Left kidney (tissue), 2 donors: Measurements from ENCODE around the gene WDR48. TPM values are rescaled to one million over a fixed set of nuclear protein-coding genes. Genes with fewer than 3 reads are reported as not detected.
"Not testable (repeated sequence)": the region's sequence is repeated elsewhere in the genome, so short reads cannot be mapped to it uniquely, and the experiment has no call there.

Experiments
- DNase-seq: peaks from one replicate; pipeline ENCODE4 v3.0.0-alpha.2; 2013
- polyA plus RNA-seq: library from polyadenylated mRNA; unstranded; fragments of 120-200 nt; gene quantifications from one replicate; pipeline ENCODE4 v1.2.1, GENCODE V29; 2013; ENCODE audit not compliant: insufficient read length

The WDR48 gene
- polyA plus RNA-seq, 1 donor: 117 TPM

DNA sequence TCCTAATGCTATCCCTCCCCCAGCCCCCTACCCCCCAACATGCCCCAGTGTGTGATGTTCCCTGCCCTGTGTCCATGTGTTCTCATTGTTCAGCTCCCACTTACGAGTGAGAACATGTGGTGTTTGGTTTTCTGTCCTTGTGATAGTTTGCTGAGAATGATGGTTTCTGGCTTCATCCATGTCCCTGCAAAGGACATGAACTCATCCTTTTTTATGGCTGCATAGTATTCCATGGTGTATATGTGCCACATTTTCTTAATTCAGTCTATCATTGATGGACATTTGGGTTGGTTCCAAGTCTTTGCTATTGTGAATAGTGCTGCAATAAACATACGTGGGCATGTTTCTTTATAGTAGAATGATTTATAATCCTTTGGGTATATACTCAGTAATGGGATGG is 9.4 kb downstream of the WDR48 start:
- not testable (repeated sequence) for DNase-seq

DNA sequence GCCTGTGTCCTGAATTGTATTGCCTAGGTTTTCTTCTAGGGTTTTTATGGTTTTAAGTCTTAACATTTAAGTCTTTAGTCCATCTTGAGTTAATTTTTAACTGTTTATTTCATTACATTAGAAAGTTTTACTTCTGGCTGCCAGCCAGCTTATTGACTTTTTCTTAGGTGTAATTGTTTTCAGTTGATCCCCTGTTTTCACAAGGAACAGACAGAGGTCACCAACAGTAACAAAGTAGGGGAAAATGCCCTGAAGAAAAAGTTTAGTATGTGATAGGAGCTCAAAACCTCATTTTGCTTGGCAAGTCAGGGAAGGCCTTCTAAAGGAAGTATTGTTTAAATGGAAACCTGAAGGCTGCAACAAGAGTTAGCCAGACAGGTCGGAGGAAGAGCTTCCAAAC is 10.4 kb downstream of the WDR48 start:
- DNase-seq: no peak

DNA sequence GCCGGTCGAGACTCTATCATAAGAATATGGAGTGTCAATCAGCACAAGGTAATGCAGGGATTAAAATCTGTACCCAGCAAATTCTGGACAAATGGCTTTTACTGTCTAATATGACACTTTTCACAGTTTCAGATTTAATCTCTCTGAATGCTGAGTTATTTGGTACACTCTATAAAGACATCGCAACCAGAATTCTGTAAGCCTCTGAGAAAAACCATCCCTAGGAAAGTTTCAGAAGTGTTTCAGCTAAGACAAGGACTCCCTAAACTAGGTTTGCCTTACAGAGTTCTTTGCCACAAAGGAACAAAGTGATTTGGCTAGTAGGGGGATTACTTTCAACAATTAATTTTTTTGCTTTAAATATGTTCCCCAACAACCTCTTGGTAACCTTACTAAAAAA is 11.3 kb downstream of the WDR48 start:
- DNase-seq: no peak

DNA sequence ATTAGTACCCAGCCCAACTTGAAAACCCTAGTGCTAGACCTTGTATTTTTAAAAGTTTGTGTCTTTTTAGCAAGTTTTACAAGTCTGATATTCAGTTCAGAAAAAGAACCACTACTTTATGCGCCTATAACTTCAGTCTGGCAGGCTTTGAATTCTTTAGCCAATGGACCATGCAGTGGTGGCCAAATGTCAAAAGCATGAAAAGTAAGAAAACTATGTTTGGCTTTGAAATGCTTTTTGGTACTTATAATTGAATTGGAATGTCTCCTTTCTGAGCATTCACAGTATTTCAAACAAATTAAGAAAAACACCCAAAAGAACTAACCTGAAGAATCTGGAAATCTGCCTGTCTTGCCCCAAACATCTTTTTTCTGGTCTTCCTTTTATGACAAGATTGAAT is 12.8 kb downstream of the WDR48 start:
- no peak for DNase-seq

DNA sequence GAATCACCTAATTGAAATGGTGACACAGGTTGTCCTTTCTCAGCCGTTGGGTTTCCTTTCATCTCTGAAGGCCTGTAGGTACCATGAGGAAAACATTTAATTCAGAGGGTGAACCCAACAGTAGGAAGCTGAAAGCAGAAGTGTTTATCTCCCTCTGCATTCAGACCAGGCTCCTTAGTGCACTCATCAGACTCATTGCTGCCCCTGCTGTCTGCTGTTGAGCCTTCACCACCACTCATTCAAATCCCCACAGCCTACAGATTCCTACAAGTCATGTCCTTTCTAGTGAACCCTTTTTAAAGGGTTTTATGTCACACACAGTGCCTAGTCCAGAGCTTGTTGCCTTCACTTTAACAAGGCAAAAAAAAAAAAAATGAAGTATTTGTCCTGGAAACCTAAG is 13.4 kb downstream of the WDR48 start:
- no peak for DNase-seq

DNA sequence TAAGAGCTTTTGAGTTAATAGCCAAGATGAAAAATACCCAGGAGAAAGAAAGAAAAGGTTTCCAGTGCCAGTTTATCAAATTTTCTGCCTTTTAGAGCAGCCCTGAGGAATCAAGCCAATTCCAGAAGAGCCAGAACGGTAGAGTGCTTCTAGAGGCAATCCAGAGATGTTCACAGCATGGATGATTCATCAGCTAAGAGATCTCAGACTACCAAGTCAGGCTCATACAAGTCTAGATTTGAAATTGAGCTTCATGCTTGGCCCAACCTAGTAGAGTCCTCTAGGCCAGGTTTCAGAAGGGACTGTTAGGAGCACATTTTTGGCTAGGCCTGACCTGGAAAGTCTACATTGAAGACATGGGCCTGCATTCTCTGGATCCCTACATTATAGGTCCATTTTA is 15.5 kb downstream of the WDR48 start:
- no peak for DNase-seq

DNA sequence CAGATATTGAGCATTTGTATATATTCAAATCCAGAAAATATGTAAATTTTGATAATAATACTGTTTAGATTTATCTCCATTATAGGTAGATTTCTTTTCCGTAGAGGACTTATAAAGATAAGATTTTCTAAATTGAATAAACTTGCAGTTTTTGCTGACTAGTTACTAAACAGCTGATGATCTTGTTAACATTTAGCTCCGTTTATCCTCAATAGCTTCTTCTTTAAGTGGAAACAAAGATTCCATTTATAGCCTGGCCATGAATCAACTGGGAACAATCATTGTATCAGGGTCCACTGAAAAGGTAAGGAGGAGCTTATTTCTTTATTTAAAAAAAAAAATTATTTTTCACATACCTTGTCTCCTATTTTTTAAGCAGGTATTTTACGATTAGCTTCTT is 16.7 kb downstream of the WDR48 start:
- no peak for DNase-seq

DNA sequence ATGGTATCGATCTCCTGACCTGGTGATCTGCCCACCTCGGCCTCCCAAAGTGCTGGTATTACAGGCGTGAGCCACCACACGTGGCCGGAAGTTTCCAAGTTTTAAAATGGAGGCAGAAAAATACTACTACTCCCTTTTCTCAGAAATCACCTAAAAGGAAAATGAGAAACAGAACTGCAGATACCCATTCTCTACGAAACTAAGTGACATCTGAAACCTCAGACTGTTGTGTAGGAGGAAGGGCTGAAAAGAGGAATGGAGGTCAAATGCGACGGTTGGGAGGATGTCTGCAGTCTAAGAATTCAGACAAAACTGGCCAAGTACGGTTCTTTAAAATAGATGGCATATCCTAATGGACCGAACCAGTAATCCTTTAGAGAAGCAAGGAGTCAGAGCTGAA is 24.1 kb downstream of the WDR48 start:
- no peak for DNase-seq

DNA sequence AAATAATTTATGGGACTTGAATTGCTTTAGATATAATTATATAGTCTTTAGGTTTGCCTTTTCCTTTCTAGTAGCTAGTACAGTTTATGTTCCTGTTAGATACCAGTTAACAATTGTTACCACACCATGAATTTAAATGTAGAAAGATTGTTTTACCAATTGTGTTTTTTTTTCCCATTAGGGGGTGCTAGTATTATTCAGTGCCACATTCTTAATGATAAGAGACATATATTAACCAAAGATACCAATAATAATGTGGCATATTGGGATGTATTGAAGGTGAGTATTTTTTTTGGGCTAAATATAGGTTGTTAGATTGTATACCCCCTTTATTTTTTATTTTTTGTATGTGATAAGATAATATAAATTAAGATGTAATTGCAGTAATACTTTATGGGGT is 27.7 kb downstream of the WDR48 start:
- DNase-seq: no peak

DNA sequence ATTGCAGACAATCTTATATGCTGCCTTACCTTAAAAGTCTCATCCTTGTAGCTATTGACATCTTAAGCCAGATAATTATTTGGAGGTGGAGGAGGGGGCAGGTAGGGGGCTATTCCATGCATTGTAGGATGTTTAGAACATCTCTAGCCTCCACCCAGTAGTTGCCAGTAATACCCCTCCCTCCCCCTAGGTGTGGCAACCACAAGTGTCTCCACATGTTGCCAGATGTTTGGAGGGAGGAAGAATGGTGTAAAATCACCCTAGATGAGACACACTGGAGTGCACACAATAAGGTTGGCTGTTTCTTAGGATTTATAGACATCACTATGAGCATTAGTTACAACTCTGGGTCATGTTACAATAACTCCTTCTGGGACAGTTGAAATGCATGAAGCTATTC is 28.2 kb downstream of the WDR48 start:
- no peak for DNase-seq

DNA sequence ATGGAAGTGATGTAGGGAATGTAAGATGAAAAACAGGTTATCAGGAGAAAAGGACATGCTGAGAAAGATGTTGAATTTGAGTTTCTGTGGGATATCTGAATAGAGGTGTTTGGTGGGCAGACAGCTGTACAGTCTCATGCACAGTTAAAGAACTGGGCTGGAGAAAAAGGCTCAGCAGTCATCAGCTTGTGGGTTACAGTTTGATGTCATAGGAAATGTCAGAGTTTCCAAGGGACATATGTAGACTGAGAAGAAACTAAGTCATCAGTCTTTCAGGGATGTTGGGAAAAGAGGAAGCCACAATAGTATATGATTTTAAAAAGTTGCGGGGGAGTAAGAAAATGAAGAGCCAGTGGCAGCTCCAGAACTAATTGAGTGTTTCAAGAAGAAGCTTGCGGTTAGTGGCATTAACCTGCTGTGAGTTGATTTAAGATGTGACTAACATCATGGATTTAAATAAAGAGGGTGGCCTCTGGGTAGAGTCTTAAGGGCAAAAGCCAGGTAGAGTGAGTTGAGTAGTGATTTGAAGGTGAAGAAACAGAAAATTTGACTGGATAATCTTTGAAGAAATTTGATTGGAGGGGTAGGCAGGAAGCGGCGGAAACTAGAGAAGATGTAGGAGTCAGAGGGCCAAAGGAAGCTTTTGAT is 31.0 kb downstream of the WDR48 start:
- DNase-seq: no peak

DNA sequence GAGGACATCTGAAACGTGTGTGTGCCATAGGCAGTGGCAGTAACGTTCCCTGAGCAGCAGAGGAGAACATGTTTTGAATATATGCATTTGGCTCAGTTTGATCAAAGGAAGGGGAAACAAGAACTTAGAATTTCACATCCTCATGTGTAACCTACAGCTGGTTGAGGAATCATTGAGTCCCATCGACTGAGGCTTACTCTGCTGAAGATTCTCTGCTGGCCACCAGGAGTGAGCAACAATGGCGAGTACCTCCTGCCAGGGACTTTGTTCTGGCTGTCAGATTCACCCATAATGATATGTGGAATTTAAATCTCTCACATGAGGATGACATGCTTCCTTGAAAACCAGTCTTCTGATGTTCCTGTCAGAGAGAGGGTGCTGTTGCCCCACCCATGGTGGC is 34.3 kb downstream of the WDR48 start:
- DNase-seq: no peak

DNA sequence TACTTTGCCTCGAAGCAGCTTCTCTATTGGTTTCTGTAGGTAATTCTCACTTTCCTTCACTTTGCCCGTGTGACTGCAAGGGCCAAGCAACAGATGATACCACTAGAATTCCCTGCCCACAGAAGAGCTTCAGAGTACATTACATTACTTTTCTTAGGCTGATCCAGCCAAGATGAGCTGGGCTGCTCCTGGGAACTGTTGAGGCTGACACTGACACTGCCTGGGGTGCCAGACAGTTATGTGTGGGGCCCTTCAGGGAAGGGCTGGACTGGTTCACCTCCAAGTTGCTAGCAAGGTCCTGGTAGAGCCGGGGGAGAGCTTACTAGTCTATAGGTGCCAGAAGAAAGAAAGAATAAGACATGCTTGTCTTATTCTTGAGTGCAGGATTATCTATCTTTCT is 36.6 kb downstream of the WDR48 start:
- no peak for DNase-seq

DNA sequence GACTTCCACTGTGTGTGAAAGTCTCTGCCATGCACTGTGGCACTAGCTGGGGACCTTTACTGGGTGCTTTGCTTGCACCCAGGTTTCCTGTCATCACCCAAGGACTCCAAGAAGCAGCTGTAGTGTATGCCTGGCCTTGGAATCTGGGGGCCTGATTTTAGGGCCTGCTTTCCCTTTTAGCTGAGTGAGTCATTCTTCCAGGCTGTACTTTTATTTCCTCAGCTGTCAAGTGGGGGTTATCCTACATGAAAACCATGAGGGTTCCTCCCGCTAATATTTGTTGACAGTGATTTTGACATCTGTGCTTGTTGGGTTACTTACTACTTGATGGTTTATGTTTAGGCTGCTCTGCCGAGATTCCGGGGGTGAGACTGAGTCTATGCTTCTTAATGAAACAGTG is 37.1 kb downstream of the WDR48 start:
- no peak for DNase-seq

DNA sequence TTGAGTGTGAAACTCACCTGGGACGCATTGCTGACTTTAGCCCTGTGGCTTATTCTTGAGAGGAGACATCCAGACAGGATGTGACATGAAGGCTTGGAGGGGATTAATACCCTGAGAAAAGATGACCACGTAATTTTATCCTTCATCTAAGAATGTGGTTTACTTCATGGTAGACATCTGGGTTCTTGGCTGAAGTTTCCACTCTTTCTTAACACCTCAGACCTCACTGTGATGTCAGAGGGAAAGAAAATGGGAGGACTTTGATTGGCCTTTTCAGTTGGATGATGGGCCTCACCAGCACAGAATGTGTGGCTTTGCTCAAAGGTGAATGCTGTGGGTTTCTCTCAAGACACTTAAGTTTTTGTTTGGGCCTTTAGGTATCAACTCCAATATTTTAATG is 39.1 kb downstream of the WDR48 start:
- no peak for DNase-seq

DNA sequence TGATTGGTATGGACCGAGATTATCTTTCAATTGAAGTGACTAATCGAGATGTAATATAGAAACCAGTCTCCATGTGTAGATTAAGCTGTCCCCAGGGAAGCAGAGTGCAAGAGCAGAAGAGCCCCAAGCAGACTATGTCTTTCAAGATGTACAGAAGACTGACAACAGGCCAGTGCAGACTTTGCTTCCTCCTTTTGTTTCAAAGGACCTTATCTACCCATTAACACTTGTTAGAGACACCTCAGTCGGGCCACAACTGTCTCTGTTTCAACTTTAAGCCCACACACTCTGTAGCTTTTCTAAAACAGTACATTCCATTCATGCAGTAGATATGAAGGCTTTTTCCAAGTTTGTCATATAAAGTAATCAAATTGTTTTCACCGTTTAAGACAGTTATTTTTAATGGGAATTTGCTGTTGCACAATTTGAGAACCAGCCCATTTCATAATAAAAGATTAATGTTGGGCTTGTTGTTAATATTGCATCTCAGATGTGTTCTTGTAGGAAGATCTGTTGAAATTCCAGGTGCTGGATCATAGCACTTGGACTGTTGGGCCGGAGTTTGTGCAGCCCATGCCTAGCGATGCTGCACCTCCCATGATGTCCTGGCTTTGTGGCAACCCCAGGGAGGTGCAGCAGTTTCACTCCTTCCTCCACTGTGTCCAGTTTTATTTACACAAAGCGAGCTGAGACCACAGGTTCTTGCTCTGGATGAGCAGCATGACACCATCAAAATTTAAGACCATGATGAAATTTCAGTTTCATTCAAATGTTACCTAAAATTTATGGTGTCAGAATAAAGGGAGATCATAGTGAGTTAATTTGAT is 43.2 kb downstream of the WDR48 start:
- DNase-seq: no peak

DNA sequence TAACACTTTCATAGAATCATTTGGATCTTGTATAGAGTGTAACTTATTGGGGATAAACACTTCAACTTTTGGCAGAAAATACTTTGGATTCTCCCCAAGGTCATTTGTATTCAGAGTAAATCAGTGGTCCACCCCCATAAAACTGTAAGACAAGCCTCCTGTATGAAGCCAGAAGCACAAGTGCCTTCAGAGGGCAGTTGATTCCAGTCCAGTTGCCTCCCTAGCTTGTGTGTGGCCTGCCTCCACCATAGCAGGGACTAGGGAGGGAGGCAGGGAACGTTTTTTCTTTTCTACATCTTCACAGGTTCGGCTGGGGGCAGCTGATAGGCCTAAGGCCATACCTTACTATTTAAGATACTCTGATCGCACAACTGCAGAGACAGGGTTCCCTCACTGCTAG is 44.0 kb downstream of the WDR48 start:
- no peak for DNase-seq

DNA sequence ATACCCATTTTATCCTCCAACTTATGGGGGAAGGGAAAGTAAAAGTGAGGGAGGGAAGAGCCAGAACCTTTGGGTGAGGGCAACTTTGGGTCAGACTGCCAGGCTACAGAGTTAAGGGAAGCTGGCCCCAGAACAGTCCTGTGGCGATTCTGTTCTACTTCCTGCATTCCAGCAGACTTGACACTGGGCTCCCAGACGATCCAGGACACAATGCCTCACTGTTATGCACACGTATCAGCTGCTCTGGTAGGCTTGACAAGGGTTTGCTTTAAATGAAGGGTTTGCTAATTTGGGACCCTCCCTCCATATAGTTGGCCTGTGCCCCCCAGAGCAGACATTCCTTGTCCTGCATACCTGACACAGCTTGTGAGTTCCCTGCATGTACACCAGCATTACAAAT is 45.0 kb downstream of the WDR48 start:
- DNase-seq: no peak

DNA sequence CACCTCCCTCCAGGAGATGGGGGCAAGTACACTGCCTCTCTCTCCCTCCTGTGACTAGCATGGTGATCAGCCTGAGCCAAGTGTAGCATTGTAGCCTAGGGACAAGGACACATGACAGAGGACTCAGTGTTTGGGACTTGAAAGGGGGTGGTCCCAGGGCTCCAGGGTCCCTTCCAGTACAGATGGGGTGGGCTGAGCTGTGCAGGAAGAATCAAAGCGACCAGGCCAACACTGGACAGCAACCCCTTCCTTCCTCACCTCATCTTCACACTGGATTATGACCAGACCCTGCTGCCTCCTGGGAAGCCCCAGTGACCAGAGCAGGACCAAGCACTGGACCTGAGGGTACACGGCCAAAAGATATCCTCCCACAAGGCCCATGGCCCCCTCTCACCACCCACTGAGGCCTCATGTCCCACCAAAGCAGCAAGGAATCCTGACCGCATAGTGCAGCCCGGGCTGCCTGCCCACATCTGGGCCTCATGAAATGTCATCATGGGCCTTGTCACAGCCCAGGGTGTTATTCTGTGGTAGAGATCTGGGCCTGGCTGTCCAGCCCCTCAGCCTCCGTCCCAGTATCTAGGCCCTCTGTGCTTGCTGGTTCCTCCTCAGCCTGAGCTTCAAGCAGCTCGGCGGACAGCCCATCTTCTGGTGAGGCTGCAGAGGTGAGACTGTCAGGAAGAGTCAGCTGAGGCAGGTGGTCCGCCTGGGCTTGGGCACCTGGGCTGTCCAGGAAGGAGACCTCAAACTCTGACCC is 46.1 kb downstream of the WDR48 start:
- DNase-seq: no peak

DNA sequence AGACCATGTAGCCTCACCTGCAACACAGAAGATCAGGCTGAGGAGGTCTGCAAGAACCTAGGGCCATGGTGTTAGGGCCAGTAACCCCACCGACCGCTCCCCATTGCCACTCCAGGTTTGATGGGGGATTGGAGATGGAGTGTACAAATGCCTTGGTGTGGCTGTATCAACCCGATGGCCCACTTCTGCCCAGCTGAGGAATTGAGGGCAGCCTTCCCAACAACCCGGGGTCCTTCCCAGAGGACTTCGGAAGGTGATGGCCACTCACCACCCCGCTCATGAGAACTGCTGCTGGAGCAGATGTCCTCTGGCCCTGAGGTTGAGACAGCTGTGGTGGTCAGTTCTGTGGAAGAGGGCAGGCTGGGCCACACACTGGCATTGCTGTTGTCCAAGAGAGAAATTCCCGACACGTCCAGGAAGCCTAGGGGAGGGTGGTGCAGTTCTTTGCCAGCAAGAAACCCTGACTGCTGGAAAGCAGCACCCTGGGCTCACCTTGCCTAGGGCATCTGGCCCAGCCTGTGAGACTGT is 46.7 kb downstream of the WDR48 start:
- DNase-seq: no peak

DNA sequence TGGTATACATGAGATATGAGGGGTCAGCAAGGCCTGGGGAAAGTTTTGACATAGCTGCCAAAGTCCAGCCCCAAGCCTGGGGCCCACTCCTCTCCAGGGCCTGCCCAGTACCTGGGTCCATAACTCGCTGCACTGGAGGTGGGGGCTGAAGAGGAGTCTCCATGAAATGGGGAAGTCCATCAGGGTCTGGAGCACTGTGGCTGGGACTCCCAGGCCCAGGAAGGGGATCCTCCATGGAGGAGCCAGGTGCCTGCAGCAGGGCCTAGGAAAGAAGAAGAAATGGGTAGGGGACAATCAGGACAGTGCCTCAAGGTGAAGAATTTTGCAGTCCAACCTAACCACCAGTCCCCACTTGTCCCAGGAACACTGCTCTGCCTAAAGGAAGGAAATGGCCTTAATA is 47.4 kb downstream of the WDR48 start:
- no peak for DNase-seq

DNA sequence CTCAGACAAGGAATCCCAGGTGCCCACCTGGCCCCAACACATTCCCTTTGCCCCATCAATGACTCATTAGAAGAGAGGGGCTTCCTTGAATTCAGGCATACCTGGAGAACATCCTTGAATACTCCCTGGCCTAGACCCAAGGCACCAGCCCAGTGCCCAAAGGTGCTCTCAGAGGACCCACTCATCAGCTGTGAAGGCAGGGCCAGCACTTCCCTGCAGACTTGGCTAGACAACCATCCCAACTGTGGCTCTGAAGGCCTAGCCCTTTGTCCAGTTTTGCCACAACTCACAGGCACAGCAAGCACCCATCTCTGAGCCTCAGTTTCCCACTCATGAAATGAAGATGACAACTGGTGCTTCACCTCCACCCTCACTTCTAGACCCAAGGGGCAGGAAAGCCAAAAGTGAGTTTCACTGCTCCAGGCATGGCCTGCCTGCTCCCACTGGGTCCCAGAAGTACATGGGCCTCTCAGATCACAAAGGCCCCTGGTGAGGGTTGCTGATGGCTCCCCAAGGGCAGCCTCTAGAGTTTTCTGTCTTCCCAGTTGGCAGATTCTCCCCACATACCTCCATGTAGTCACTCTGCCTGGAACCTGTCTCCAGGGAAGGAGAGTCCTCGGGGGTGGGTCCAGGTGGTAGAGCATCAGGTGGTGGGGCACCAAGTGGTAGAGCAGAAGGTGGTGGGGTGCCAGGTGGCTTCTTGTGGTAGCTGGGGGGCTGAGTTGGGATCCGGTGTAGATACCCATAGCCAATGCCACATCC is 48.1 kb downstream of the WDR48 start:
- DNase-seq: no peak
